Thoracic aorta (tissue), 2 donors: ENCODE measurements around the gene FOXP1. TPM values are rescaled to one million over a fixed set of nuclear protein-coding genes. Genes with fewer than 3 reads are reported as not detected.
A peak's percentile ranks its signal among the peaks of the same experiment; 100 is the strongest.

Experiments
- ATAC-seq: fragments of 150-250 bp; one replicate; pipeline ENCODE4 v1.8.0; 2017; ENCODE audit warnings: low read depth; ENCODE audit not compliant: insufficient number of reproducible peaks, low FRiP score
- DNase-seq: peaks from one replicate; pipeline ENCODE4 v3.0.0-alpha.2; 2020; ENCODE audit warnings: low spot score
- H3K27ac ChIP-seq, 2 donors: fragments of 200-600 bp; sonication (generic); 1 replicate in 1 of 2; 2 replicates in 1 of 2; pipeline ENCODE4 v1.5.1; 2016; ENCODE audit warnings: mild to moderate bottlenecking in 2 of 2, moderate library complexity in 2 of 2
- H3K27me3 ChIP-seq: fragments of 200-600 bp; sonication (generic); replicated peaks from 2 replicates; pipeline ENCODE4 v1.6.0; 2016; ENCODE audit warnings: mild to moderate bottlenecking; ENCODE audit not compliant: insufficient read depth
- H3K36me3 ChIP-seq: fragments of 200-600 bp; sonication (generic); one replicate; pipeline ENCODE4 v1.5.1; 2016
- H3K4me1 ChIP-seq, 2 donors: fragments of 200-600 bp; sonication (generic); 1 replicate in 1 of 2; 2 replicates in 1 of 2; pipeline versions ENCODE4 v1.5.1 to v1.6.0; 2016; ENCODE audit warnings: low read depth in 2 of 2, mild to moderate bottlenecking in 1 of 2; ENCODE audit not compliant: control insufficient read depth in 1 of 2
- H3K4me3 ChIP-seq: fragments of 200-600 bp; sonication (generic); 2 replicates; pipeline ENCODE4 v1.5.1; 2016; ENCODE audit warnings: mild to moderate bottlenecking
- H3K9me3 ChIP-seq: fragments of 200-600 bp; sonication (generic); 2 replicates; pipeline ENCODE4 v1.5.1; 2016
- CTCF ChIP-seq: fragments of 200-600 bp; sonication (generic); IDR thresholded peaks from one replicate; pipeline ENCODE4 v1.5.1; 2019; ENCODE audit warnings: antibody characterized with exemption
- total RNA-seq, 2 donors: library from RNA; depleted of rRNA; stranded (reverse); fragments of >200 nt; gene quantifications; one replicate each; pipeline versions ENCODE4 v1.1.0 to v1.2.3, GENCODE V29; 2016

Gene FOXP1
- total RNA-seq, 2 donors from 2014 or later: 176 to 255 TPM

- Histone ChIP-seq H3K4me1 (peaks cover 24 to 61% of the 10 kb centered on the region in 2 donors), H3K4me3 (peak overlapping the region; percentile 84), H3K36me3 (no peaks in the 10 kb centered on the region), H3K27me3 (no peaks in the 10 kb centered on the region), H3K9me3 (no peaks in the 10 kb centered on the region), H3K27ac (peak overlapping the region; percentile 94 to 98)
- DNase-seq (no peak), ATAC-seq (no peak)
- TF ChIP-seq CTCF: no peak
These were observed 517.2 kb downstream of the FOXP1 start for GRCh38 chr3:71066356-71066755.

- Histone ChIP-seq H3K27me3 (no peaks in the 10 kb centered on the region), H3K9me3 (no peaks in the 10 kb centered on the region), H3K4me1 (peaks cover 20 to 60% of the 10 kb centered on the region in 2 donors), H3K36me3 (no peaks in the 10 kb centered on the region), H3K4me3 (peak overlapping the region; percentile 84), H3K27ac (peak overlapping the region; percentile 94 to 98)
- no peak for TF ChIP-seq CTCF
- no peak for ATAC-seq
- no peak for DNase-seq
These were observed 517.8 kb downstream of the FOXP1 start for GRCh38 chr3:71065764-71066013.

- ATAC-seq: peak; percentile 23
- no peaks in the 10 kb centered on the region for H3K36me3 ChIP-seq
- no peaks in the 10 kb centered on the region for H3K27me3 ChIP-seq
- peaks cover 18 to 60% of the 10 kb centered on the region in 2 donors for H3K4me1 ChIP-seq
- no peaks in the 10 kb centered on the region for H3K9me3 ChIP-seq
- no peak for TF ChIP-seq CTCF
- peak overlapping the region; percentile 84 for H3K4me3 ChIP-seq
- DNase-seq: peak; percentile 15
- peak overlapping the region; percentile 94 to 98 for H3K27ac ChIP-seq
These were observed 518.4 kb downstream of the FOXP1 start for GRCh38 chr3:71064956-71065763.

GRCh38 chr3:71064291-71064955 is 519.1 kb downstream of the FOXP1 start:
- DNase-seq: no peak
- H3K4me3 ChIP-seq: peak overlapping the region; percentile 74
- H3K27me3 ChIP-seq: no peaks in the 10 kb centered on the region
- peaks cover 16 to 60% of the 10 kb centered on the region in 2 donors for H3K4me1 ChIP-seq
- no peaks in the 10 kb centered on the region for H3K9me3 ChIP-seq
- peak; percentile 18 for TF ChIP-seq CTCF
- no peaks in the 10 kb centered on the region for H3K36me3 ChIP-seq
- peak overlapping the region; percentile 91 to 95 for H3K27ac ChIP-seq
- peak; percentile 51 for ATAC-seq

GRCh38 chr3:71063773-71064290 is 519.7 kb downstream of the FOXP1 start:
- Histone ChIP-seq H3K4me3 (peak overlapping the region; percentile 74), H3K9me3 (no peaks in the 10 kb centered on the region), H3K27me3 (no peaks in the 10 kb centered on the region), H3K4me1 (peaks cover 21 to 60% of the 10 kb centered on the region in 2 donors), H3K27ac (peak overlapping the region; percentile 91 to 95), H3K36me3 (no peaks in the 10 kb centered on the region)
- DNase-seq: no peak
- peak; percentile 4 for ATAC-seq
- no peak for TF ChIP-seq CTCF
